Spleen (tissue), 7 donors: ENCODE results near the gene SMARCA4.

ENCODE experiments used
- CTCF ChIP-seq, 11 experiments: fragments of 200-600 bp in 7 of 11; fragments of 450-650 bp in 4 of 11; sonication (generic) in 4 of 11; IDR thresholded peaks in 8 of 11; conservative IDR thresholded peaks in 3 of 11; 1 replicate in 7 of 11; 2 replicates in 4 of 11; pipeline versions ENCODE4 v1.4.0 to v1.8.0; 2016 to 2021; ENCODE audit warnings: antibody characterized with exemption in 11 of 11, inconsistent platforms in 4 of 11, mild to moderate bottlenecking in 1 of 11
- POLR2A ChIP-seq, 3 donors: fragments of 450-650 bp; IDR thresholded peaks; one replicate each; pipeline ENCODE4 v1.5.1; 2017; ENCODE audit warnings: antibody characterized with exemption in 3 of 3, mild to moderate bottlenecking in 1 of 3
- POLR2AphosphoS5 ChIP-seq, 3 donors: sonication (generic); formaldehyde crosslinking; IDR thresholded peaks; one replicate each; pipeline ENCODE4 v1.5.1; 2017; ENCODE audit warnings: antibody characterized with exemption in 3 of 3
- donor health status: DM: no; HTN: no; CAD: no; lungs with moderate emphysema.
- donor health status: DM: no; HTN: no; CAD: no.
- donor health status: DM: no; HTN: no; CAD: no.

GRCh38 chr19:11054200-11054599 is 93.4 kb downstream of the SMARCA4 start:
- TF ChIP-seq CTCF (IDR thresholded peaks at IDR 0.05 in 8 of 11, conservative IDR thresholded peaks at IDR 0.05 in 3 of 11) (no peak), POLR2A (IDR thresholded peaks at IDR 0.05) (no peak), POLR2AphosphoS5 (IDR thresholded peaks at IDR 0.05) (no peak)
